WTC11 (cell line): ENCODE data around the gene CHRNB4. TPM values are rescaled to one million over a fixed set of nuclear protein-coding genes. Genes with fewer than 3 reads are reported as not detected.

Experiments used
- ATAC-seq: fragments of 200-7000 bp; cut with Tn5 transposase; 2 replicates; pipeline ENCODE4 v1.10.0; 2021; ENCODE audit warnings: mild to moderate bottlenecking, moderate library complexity
- Bru-seq: library from RNA; stranded (reverse); fragments of 400-500 nt; gene quantifications from one replicate; lab custom pipeline; 2021; lab: Mats Ljungman, UMichigan
- CTCF ChIA-PET: fragments of 300-600 bp; sonication (Branson Sonifier 250); formaldehyde crosslinking; loops from one replicate; lab custom pipeline; 2021; ENCODE audit warnings: antibody characterized with exemption; lab: Charles Lee
- POLR2A ChIA-PET: fragments of 350-600 bp; sonication (Branson Sonifier 250); formaldehyde crosslinking; loops from one replicate; lab custom pipeline; 2021; ENCODE audit warnings: antibody characterized with exemption; lab: Charles Lee
- DNase-seq: peaks from one replicate; pipeline ENCODE4 v3.0.0; 2021; ENCODE audit warnings: low spot score
- H3K27ac Mint-ChIP-seq: 2 replicates; pipeline ENCODE4 v1.8.0; 2021; ENCODE audit warnings: mixed read lengths
- H3K27me3 Mint-ChIP-seq: 2 replicates; pipeline ENCODE4 v1.8.0; 2021; ENCODE audit warnings: low read depth, mild to moderate bottlenecking, moderate library complexity, mixed read lengths
- H3K36me3 Mint-ChIP-seq: 2 replicates; pipeline ENCODE4 v1.8.0; 2021; ENCODE audit warnings: mixed read lengths
- H3K4me1 Mint-ChIP-seq: 2 replicates; pipeline ENCODE4 v1.8.0; 2022; ENCODE audit warnings: mixed read lengths
- H3K4me3 Mint-ChIP-seq: 2 replicates; pipeline ENCODE4 v1.8.0; 2021; ENCODE audit warnings: mild to moderate bottlenecking, moderate library complexity, mixed read lengths
- H3K9me3 Mint-ChIP-seq: 2 replicates; pipeline ENCODE4 v1.8.0; 2021; ENCODE audit warnings: mixed read lengths
- ARID4B ChIP-seq: sonication (generic); formaldehyde crosslinking; IDR thresholded peaks from 2 replicates; pipeline ENCODE4 v1.8.0; 2023; ENCODE audit warnings: missing genetic modification reagents, mild to moderate bottlenecking, borderline replicate concordance
- ATF2 ChIP-seq: sonication (generic); formaldehyde crosslinking; IDR thresholded peaks from 2 replicates; pipeline ENCODE4 v1.8.1; 2022; ENCODE audit warnings: low read depth, missing genetic modification reagents, borderline replicate concordance
- ATF3 ChIP-seq: sonication (generic); formaldehyde crosslinking; conservative IDR thresholded peaks from 2 replicates; pipeline ENCODE4 v1.8.1; 2022; ENCODE audit warnings: mild to moderate bottlenecking, missing genetic modification reagents
- CREB1 ChIP-seq: sonication (generic); formaldehyde crosslinking; IDR thresholded peaks from 2 replicates; pipeline ENCODE4 v1.8.0; 2023; ENCODE audit warnings: mild to moderate bottlenecking, missing genetic modification reagents
- CREM ChIP-seq: sonication (generic); formaldehyde crosslinking; IDR thresholded peaks from 2 replicates; pipeline ENCODE4 v1.8.1; 2022; ENCODE audit warnings: mild to moderate bottlenecking, missing genetic modification reagents, moderate library complexity
- E2F1 ChIP-seq: sonication (generic); formaldehyde crosslinking; IDR thresholded peaks from 2 replicates; pipeline ENCODE4 v1.8.0; 2022; ENCODE audit warnings: mild to moderate bottlenecking, missing genetic modification reagents
- ELF4 ChIP-seq: sonication (generic); formaldehyde crosslinking; IDR thresholded peaks from 2 replicates; pipeline ENCODE4 v1.8.1; 2022; ENCODE audit warnings: low read depth, mild to moderate bottlenecking, moderate library complexity, missing genetic modification reagents
- ETV6 ChIP-seq: sonication (generic); formaldehyde crosslinking; IDR thresholded peaks from 2 replicates; pipeline ENCODE4 v1.8.1; 2022; ENCODE audit warnings: mild to moderate bottlenecking, missing genetic modification reagents
- GABPB1 ChIP-seq: sonication (generic); formaldehyde crosslinking; IDR thresholded peaks from 2 replicates; pipeline ENCODE4 v1.8.1; 2023; ENCODE audit warnings: mild to moderate bottlenecking, missing genetic modification reagents
- GTF2I ChIP-seq: fragments of 250-450 bp; sonication (Bioruptor Pico); conservative IDR thresholded peaks from 2 replicates; pipeline ENCODE4 v1.4.0; 2021; ENCODE audit warnings: mild to moderate bottlenecking
- HMGA2 ChIP-seq: fragments of 250-450 bp; sonication (Bioruptor Pico); IDR thresholded peaks from 2 replicates; pipeline ENCODE4 v1.4.0; 2021; ENCODE audit warnings: mild to moderate bottlenecking, moderate library complexity
- JUN ChIP-seq: sonication (generic); formaldehyde crosslinking; IDR thresholded peaks from 2 replicates; pipeline ENCODE4 v1.8.0; 2023; ENCODE audit warnings: mild to moderate bottlenecking, missing genetic modification reagents
- KAT7 ChIP-seq: sonication (generic); formaldehyde crosslinking; IDR thresholded peaks from 2 replicates; pipeline ENCODE4 v1.8.1; 2023; ENCODE audit warnings: missing genetic modification reagents, mild to moderate bottlenecking, borderline replicate concordance
- MYBL2 ChIP-seq: sonication (generic); formaldehyde crosslinking; IDR thresholded peaks from 2 replicates; pipeline ENCODE4 v1.8.1; 2023; ENCODE audit warnings: mild to moderate bottlenecking, moderate library complexity, missing genetic modification reagents
- NR1H2 ChIP-seq: sonication (generic); formaldehyde crosslinking; IDR thresholded peaks from 2 replicates; pipeline ENCODE4 v1.9.0; 2021; ENCODE audit warnings: mild to moderate bottlenecking, moderate library complexity, missing genetic modification reagents
- NR3C1 ChIP-seq: sonication (generic); formaldehyde crosslinking; conservative IDR thresholded peaks from 2 replicates; pipeline ENCODE4 v1.8.1; 2023; ENCODE audit warnings: low read depth, mild to moderate bottlenecking, missing genetic modification reagents
- ZNF281 ChIP-seq: sonication (generic); formaldehyde crosslinking; IDR thresholded peaks from 2 replicates; pipeline ENCODE4 v1.8.0; 2023; ENCODE audit warnings: mild to moderate bottlenecking, missing genetic modification reagents
- ZNF317 ChIP-seq: sonication (generic); formaldehyde crosslinking; IDR thresholded peaks from 2 replicates; pipeline ENCODE4 v1.8.1; 2023; ENCODE audit warnings: low read depth, mild to moderate bottlenecking, moderate library complexity, missing genetic modification reagents, borderline replicate concordance
- ZNF416 ChIP-seq: fragments of 250-450 bp; sonication (Bioruptor Pico); IDR thresholded peaks from 2 replicates; pipeline ENCODE4 v1.9.0; 2021; ENCODE audit warnings: mild to moderate bottlenecking, inconsistent platforms
- ZNF532 ChIP-seq: fragments of 250-450 bp; sonication (Bioruptor Pico); IDR thresholded peaks from 2 replicates; pipeline ENCODE4 v1.9.0; 2021; ENCODE audit warnings: mild to moderate bottlenecking, borderline replicate concordance
- ZNF671 ChIP-seq: fragments of 250-450 bp; sonication (Bioruptor Pico); IDR thresholded peaks from 2 replicates; pipeline ENCODE4 v1.8.0; 2021; ENCODE audit warnings: mild to moderate bottlenecking
- long read RNA-seq, 3 experiments: library from RNA in 1 of 3; library from capped mRNA in 1 of 3; library from polyadenylated mRNA in 1 of 3; unstranded in 2 of 3; stranded (forward) in 1 of 3; transcript quantifications; one replicate each; pipeline ENCODE4 v2.0.0, GENCODE V29; 2021
- total RNA-seq: library from RNA; stranded (reverse); gene quantifications from 3 replicates; pipeline ENCODE4 v1.2.3, GENCODE V29; 2021

The CHRNB4 gene
- total RNA-seq (3.7 to 10.1 TPM (median 4.0 TPM) in 3 replicates), Bru-seq, nascent RNA (percentile 38 among the genes with signal in this experiment)
- long read RNA-seq, experiment 1, transcript CHRNB4-201 (6 exons, 2,623 nt): major isoform, 10 of 25 reads
- long read RNA-seq, experiment 1, partial matches to known transcripts: 3 of 25 reads
- long read RNA-seq, experiment 1, other reads (novel, unspliced or antisense): 12 of 25 reads
- long read RNA-seq, experiment 2, partial matches to known transcripts: 0 of 2 reads
- long read RNA-seq, experiment 2, other reads (novel, unspliced or antisense): 2 of 2 reads
- long read RNA-seq, experiment 3, partial matches to known transcripts: 0 of 1 reads
- long read RNA-seq, experiment 3, other reads (novel, unspliced or antisense): 1 of 1 reads

GRCh38 chr15:78641102-78641748 is at the start of gene CHRNB4:
TSS of gene CHRNB4 (minus strand) at chr15:78641210. CDS start at chr15:78641133, 77 bp downstream.
- POLR2A ChIA-PET: no interaction called here
- H3K27me3 Mint-ChIP-seq: peaks cover 11% of the 10 kb centered on the region
- peak within 1 kb of the TSS; percentile 81 for H3K4me3 Mint-ChIP-seq
- CTCF ChIA-PET: interaction anchor here (0.7 to 6.0 kb wide), 11 partner anchors 21 to 389 kb away, joined by 3 to 64 read pairs (median 5); partner anchors contain the start of gene CHRNA3
- peak; percentile 76 for ATAC-seq
- peaks cover 19% of the 10 kb centered on the region for H3K4me1 Mint-ChIP-seq
- no peaks in the 10 kb centered on the region for H3K36me3 Mint-ChIP-seq
- peak within 1 kb of the TSS; percentile 57 for H3K27ac Mint-ChIP-seq
- H3K9me3 Mint-ChIP-seq: no peaks in the 10 kb centered on the region
- DNase-seq: peak; percentile 87
- peak; percentile 15; the same call in 1 of the 2 replicates for TF ChIP-seq ATF2 (CRISPR knock-in tag)
- peak; percentile 82; the same call in 1 of the 2 replicates for TF ChIP-seq E2F1
- TF ChIP-seq ELF4 (CRISPR knock-in tag): peak; percentile 45; the same call in 1 of the 2 replicates
- no peak for TF ChIP-seq ZNF416
- TF ChIP-seq JUN (CRISPR knock-in tag): peak; percentile 84
- peak; percentile 62; the same call in 1 of the 2 replicates for TF ChIP-seq ATF3
- no peak for TF ChIP-seq ZNF671
- TF ChIP-seq NR3C1 (CRISPR knock-in tag): no peak
- peak; percentile 59; the same call in 1 of the 2 replicates for TF ChIP-seq KAT7
- peak; percentile 51; the same call in 1 of the 2 replicates for TF ChIP-seq ZNF281
- 0 out of 2 replicates have a peak, but pooled peaks have one; percentile 17 for TF ChIP-seq GTF2I (CRISPR knock-in tag)
- peak; percentile 93; the same call in 1 of the 2 replicates for TF ChIP-seq ARID4B (CRISPR knock-in tag)
- no peak for TF ChIP-seq GABPB1
- TF ChIP-seq NR1H2 (CRISPR knock-in tag): peak; percentile 76
- peak; percentile 96 for TF ChIP-seq ETV6 (CRISPR knock-in tag)
- no peak for TF ChIP-seq CREB1 (CRISPR knock-in tag)
- peak; percentile 72 for TF ChIP-seq ZNF317 (CRISPR knock-in tag)
- TF ChIP-seq HMGA2: no peak
- TF ChIP-seq CREM (CRISPR knock-in tag): 0 out of 2 replicates have a peak, but pooled peaks have one; percentile 55
- 0 out of 2 replicates have a peak, but pooled peaks have one; percentile 12 for TF ChIP-seq ZNF532 (CRISPR knock-in tag)
- peak; percentile 77 for TF ChIP-seq MYBL2 (CRISPR knock-in tag)
